H1 (cell line): ENCODE measurements around the gene NXN. TPM values are rescaled to one million over a fixed set of nuclear protein-coding genes. Genes with fewer than 3 reads are reported as not detected.

ENCODE experiments used
- CTCF ChIA-PET: fragments of 300-600 bp; sonication (Branson Sonifier 250); formaldehyde crosslinking; loops from one replicate; lab custom pipeline; 2021; ENCODE audit not compliant: partially characterized antibody; lab: Charles Lee
- POLR2A ChIA-PET: fragments of 300-600 bp; sonication (Branson Sonifier 250); formaldehyde crosslinking; loops from one replicate; lab custom pipeline; 2021; ENCODE audit warnings: inconsistent platforms; ENCODE audit not compliant: partially characterized antibody; lab: Charles Lee
- DNase-seq, 2 experiments: peaks; one replicate each; pipeline versions ENCODE4 v3.0.0 to v3.0.0-alpha.2; 2010 to 2022; ENCODE audit warnings: low spot score in 2 of 2, low read depth in 1 of 2, mixed read lengths in 1 of 2
- FAIRE-seq: peaks from 2 replicates; lab custom pipeline; 2011; peaks lifted over from hg19 to GRCh38; lab: Jason Lieb, UNC
- H2AFZ ChIP-seq: 2 replicates; pipeline ENCODE4 v1.8.1; 2012; ENCODE audit warnings: low read length, inconsistent platforms
- H2AK5ac ChIP-seq: 2 replicates; pipeline ENCODE4 v1.6.1; 2013; ENCODE audit warnings: low read depth, low read length
- H2BK120ac ChIP-seq: replicated peaks from 2 replicates; pipeline ENCODE3; 2013; ENCODE audit warnings: low read depth, low read length, inconsistent platforms
- H2BK12ac ChIP-seq: 2 replicates; pipeline ENCODE4 v1.6.1; 2013; ENCODE audit warnings: low read depth, low read length
- H2BK15ac ChIP-seq: 2 replicates; pipeline ENCODE4 v1.6.1; 2013; ENCODE audit warnings: low read length
- H2BK20ac ChIP-seq: 2 replicates; pipeline ENCODE4 v1.6.1; 2013; ENCODE audit warnings: low read length
- H2BK5ac ChIP-seq: 2 replicates; pipeline ENCODE4 v1.6.1; 2013; ENCODE audit warnings: low read depth, low read length
- H3K14ac ChIP-seq: 2 replicates; pipeline ENCODE4 v1.6.1; 2013; ENCODE audit warnings: inconsistent platforms; ENCODE audit not compliant: insufficient read length
- H3K18ac ChIP-seq: 2 replicates; pipeline ENCODE4 v1.6.1; 2013; ENCODE audit warnings: low read length; ENCODE audit errors: extremely low read depth
- H3K23ac ChIP-seq: 2 replicates; pipeline ENCODE4 v1.6.1; 2013; ENCODE audit warnings: inconsistent platforms; ENCODE audit not compliant: insufficient read length
- H3K23me2 ChIP-seq: 2 replicates; pipeline ENCODE4 v1.6.1; 2013; ENCODE audit warnings: low read depth, low read length
- H3K27ac ChIP-seq: 2 replicates; pipeline ENCODE4 v1.6.1; 2011; ENCODE audit warnings: low read depth, low read length, inconsistent platforms
- H3K27me3 ChIP-seq, 4 experiments: replicated peaks in 1 of 4; 1 replicate in 1 of 4; 2 replicates in 3 of 4; pipeline versions ENCODE4 v1.6.1 to v1.8.1; 2011 to 2013; ENCODE audit warnings: low read length in 3 of 4, mild to moderate bottlenecking in 3 of 4, inconsistent platforms in 2 of 4, mixed read lengths in 2 of 4, moderate library complexity in 1 of 4; ENCODE audit not compliant: control insufficient read depth in 3 of 4, insufficient read depth in 3 of 4; ENCODE audit errors: extremely low read depth in 1 of 4
- H3K36me3 ChIP-seq, 4 experiments: 2 replicates each; pipeline versions ENCODE4 v1.6.1 to v1.8.1; 2011 to 2013; ENCODE audit warnings: mild to moderate bottlenecking in 4 of 4, low read length in 3 of 4, moderate library complexity in 2 of 4, control low read depth in 1 of 4, inconsistent platforms in 1 of 4; ENCODE audit not compliant: insufficient read depth in 4 of 4, control insufficient read depth in 2 of 4
- H3K4ac ChIP-seq: replicated peaks from 2 replicates; pipeline ENCODE3; 2013; ENCODE audit warnings: low read length, low read depth, mixed read lengths, inconsistent platforms; ENCODE audit not compliant: insufficient read length
- H3K4me1 ChIP-seq, 4 experiments: replicated peaks in 1 of 4; 1 replicate in 1 of 4; 2 replicates in 3 of 4; pipeline versions ENCODE4 v1.6.1 to v1.8.1; 2011 to 2013; ENCODE audit warnings: low read length in 3 of 4, inconsistent platforms in 2 of 4, mixed read lengths in 1 of 4; ENCODE audit not compliant: insufficient read depth in 4 of 4, control insufficient read depth in 3 of 4
- H3K4me2 ChIP-seq, 2 experiments: 2 replicates each; pipeline versions ENCODE4 v1.6.1 to v1.8.1; 2011 to 2013; ENCODE audit warnings: low read depth in 2 of 2, low read length in 2 of 2, control low read depth in 1 of 2, inconsistent platforms in 1 of 2, mild to moderate bottlenecking in 1 of 2; ENCODE audit not compliant: insufficient read depth in 1 of 2
- H3K4me3 ChIP-seq, 4 experiments: fragments of 200-600, 300-600 bp in 1 of 4; sonication (generic), shearing (Covaris generic), sonication (Bioruptor Twin) in 1 of 4; 2 replicates each; pipeline versions ENCODE4 v1.5.1 to v1.8.1; 2011 to 2016; ENCODE audit warnings: low read length in 4 of 4, low read depth in 3 of 4, control low read depth in 2 of 4, inconsistent platforms in 2 of 4, mild to moderate bottlenecking in 2 of 4, mixed read lengths in 1 of 4, moderate library complexity in 1 of 4; ENCODE audit not compliant: insufficient read depth in 2 of 4; ENCODE audit errors: extremely low read depth in 1 of 4
- H3K56ac ChIP-seq: replicated peaks from 2 replicates; pipeline ENCODE3; 2013; ENCODE audit warnings: low read depth, mild to moderate bottlenecking, mixed read lengths, low read length, inconsistent platforms; ENCODE audit not compliant: insufficient read length
- H3K79me1 ChIP-seq: 2 replicates; pipeline ENCODE4 v1.6.1; 2013; ENCODE audit warnings: low read depth, low read length, control low read depth
- H3K79me2 ChIP-seq, 2 experiments: 2 replicates each; pipeline versions ENCODE4 v1.6.1 to v1.8.1; 2012 to 2013; ENCODE audit warnings: low read length in 2 of 2, mild to moderate bottlenecking in 2 of 2, inconsistent platforms in 1 of 2; ENCODE audit not compliant: insufficient read depth in 2 of 2, control insufficient read depth in 1 of 2
- H3K9ac ChIP-seq, 4 experiments: replicated peaks in 1 of 4; 1 replicate in 1 of 4; 2 replicates in 3 of 4; pipeline versions ENCODE4 v1.6.1 to v1.8.1; 2011 to 2013; ENCODE audit warnings: low read depth in 3 of 4, low read length in 3 of 4, control low read depth in 2 of 4, mild to moderate bottlenecking in 2 of 4, moderate library complexity in 2 of 4, inconsistent platforms in 1 of 4; ENCODE audit errors: extremely low read depth in 1 of 4
- H3K9me3 ChIP-seq, 2 experiments: 2 replicates each; pipeline versions ENCODE4 v1.6.1 to v1.8.1; 2012 to 2013; ENCODE audit warnings: mild to moderate bottlenecking in 2 of 2, moderate library complexity in 2 of 2, control low read depth in 1 of 2, inconsistent platforms in 1 of 2, low read depth in 1 of 2, low read length in 1 of 2, mixed read lengths in 1 of 2; ENCODE audit not compliant: insufficient read depth in 2 of 2
- H4K20me1 ChIP-seq, 2 experiments: replicated peaks in 1 of 2; 2 replicates each; pipeline versions ENCODE3 to v1.8.1; 2011 to 2013; ENCODE audit warnings: inconsistent platforms in 2 of 2, low read length in 2 of 2, mild to moderate bottlenecking in 1 of 2; ENCODE audit not compliant: insufficient read depth in 2 of 2, control insufficient read depth in 1 of 2
- H4K5ac ChIP-seq: 2 replicates; pipeline ENCODE4 v1.6.1; 2013; ENCODE audit warnings: low read length, low read depth, mixed read lengths, inconsistent platforms; ENCODE audit not compliant: insufficient read length
- H4K8ac ChIP-seq: 2 replicates; pipeline ENCODE4 v1.8.0; 2013; ENCODE audit warnings: mild to moderate bottlenecking, moderate library complexity, low read length, inconsistent platforms; ENCODE audit not compliant: insufficient read depth; ENCODE audit errors: extremely low read depth
- H4K91ac ChIP-seq: replicated peaks from 2 replicates; pipeline ENCODE3; 2013; ENCODE audit warnings: low read length, mixed read lengths, inconsistent platforms; ENCODE audit not compliant: insufficient read length
- BCL11A ChIP-seq, 2 experiments: IDR thresholded peaks; one replicate each; pipeline ENCODE4 v1.6.1; 2011; ENCODE audit warnings: low read depth in 2 of 2, low read length in 2 of 2, mild to moderate bottlenecking in 2 of 2
- CBX5 ChIP-seq: fragments of 300-800, 300-1000 bp; sonication (generic); IDR thresholded peaks from 2 replicates; pipeline ENCODE4 v1.7.1; 2016; ENCODE audit warnings: antibody characterized with exemption, low read length, low read depth
- SIN3A ChIP-seq, 2 experiments: IDR thresholded peaks in 1 of 2; conservative IDR thresholded peaks in 1 of 2; 2 replicates each; pipeline ENCODE4 v1.6.1; 2011 to 2012; ENCODE audit warnings: low read length in 2 of 2, improper control_type of control experiment in 1 of 2, low read depth in 1 of 2, mild to moderate bottlenecking in 1 of 2
- WGBS, 2 experiments: shearing (Covaris generic) in 1 of 2; methylation state at CpG; one replicate each; pipeline versions ENCODE4 v1.1.6 to v1.1.7; 2013 to 2015; ENCODE audit warnings: low lambda C conversion rate in 2 of 2, mixed read lengths in 2 of 2, inconsistent platforms in 1 of 2, low coverage in 1 of 2, missing lambda C conversion rate in 1 of 2; ENCODE audit not compliant: insufficient replicate concordance in 2 of 2, insufficient coverage in 1 of 2, insufficient read length in 1 of 2; ENCODE audit errors: extremely low coverage in 1 of 2, missing lambda C conversion rate in 1 of 2; 5-methylcytosine and 5-hydroxymethylcytosine counted together
- polyA plus RNA-seq, 7 experiments: library from polyadenylated mRNA; depleted of rRNA in 3 of 7; stranded (reverse) in 5 of 7; unstranded in 2 of 7; fragments of >200 nt in 5 of 7; fragments of 200-250 nt in 2 of 7; gene quantifications; 1 replicate in 5 of 7; 2 replicates in 1 of 7; 4 replicates in 1 of 7; pipeline versions ENCODE4 v1.2.1 to v1.2.3, GENCODE V29; 2011 to 2013; ENCODE audit warnings: missing spikeins in 2 of 7, mixed read lengths in 2 of 7
- total RNA-seq: library from RNA; stranded (reverse); fragmentation: NEBNext Ultra II Directional; extraction: Animal tissue kit (Norgen Biotek cat#: 25700); gene quantifications from 2 replicates; pipeline ENCODE4 v1.2.1, GENCODE V29; 2021

The NXN gene
- total and polyA plus RNA-seq, 2 of the 8 experiments (the other 6 are each of a cell fraction or from before 2014, with no cell fraction given): 94.1 to 107 TPM

DNA sequence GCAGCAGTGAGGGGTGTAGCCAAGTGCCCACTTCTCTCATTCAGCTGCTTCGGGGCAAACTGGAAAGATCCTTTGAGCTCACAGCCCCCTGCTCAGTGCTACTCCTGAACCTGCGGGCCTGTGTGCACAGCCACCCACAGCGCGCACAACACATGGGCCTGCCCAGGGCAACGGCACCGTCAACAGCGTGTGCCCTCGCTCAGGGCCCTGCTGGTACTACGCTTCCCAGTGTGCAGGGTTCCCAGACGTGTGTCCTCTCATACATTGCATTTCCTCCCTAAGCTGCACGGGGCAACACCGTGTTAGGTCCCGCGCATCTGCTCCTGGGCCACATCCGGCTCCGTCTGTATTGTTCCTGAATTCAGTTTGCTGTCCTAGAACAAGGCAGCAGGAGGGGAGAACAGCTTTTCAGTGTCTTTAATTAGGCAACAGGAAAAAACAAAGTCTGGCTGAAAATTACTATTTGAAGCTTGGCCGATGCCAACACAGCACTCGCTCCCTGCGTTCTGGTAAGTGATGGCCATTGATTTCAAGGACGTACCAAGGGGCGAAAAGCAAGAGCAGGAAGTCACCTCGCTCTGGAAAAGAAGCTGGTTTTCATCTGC, 182.2 kb downstream of the NXN start:
- 88% methylated on average over 22 of the region's 22 CpGs; no CpG with 5 or more reads in 1 of the 2 experiments for WGBS, 2 experiments
- TF ChIP-seq CBX5 (no peak), BCL11A (IDR thresholded peaks at IDR 0.05; ENCODE audit: low read depth in 2 of 2, low read length in 2 of 2) (no peak), SIN3A (conservative IDR thresholded peaks at IDR 0.05 in 1 of 2, IDR thresholded peaks at IDR 0.05 in 1 of 2; ENCODE audit: low read depth in 1 of 2, low read length in 2 of 2) (no peak)

More for the DNA sequence above, 182.2 kb downstream of the NXN start:
- Histone ChIP-seq H4K20me1 (peaks cover 3% of the 10 kb centered on the region in 2 experiments), H4K91ac (no peak overlapping the region), H3K79me1 (no peaks in the 10 kb centered on the region; the same call in 1 of the 2 replicates), H3K23me2 (no peaks in the 10 kb centered on the region), H2BK120ac (no peak overlapping the region), H3K56ac (no peak overlapping the region), H2BK5ac (no peak overlapping the region), H2BK15ac (no peak overlapping the region), H2AFZ (no peak overlapping the region), H3K27me3 (no peaks in the 10 kb centered on the region), H3K23ac (no peak overlapping the region), H3K4me2 (no peak overlapping the region), H2BK20ac (no peak overlapping the region), H3K4ac (no peak overlapping the region), H3K4me1 (peaks cover 0 to 5% (median 0%) of the 10 kb centered on the region in 4 experiments; a peak in 3 of 7 replicates), H3K79me2 (no peaks in the 10 kb centered on the region), H3K9me3 (no peaks in the 10 kb centered on the region), H3K27ac (no peak overlapping the region), H3K36me3 (peaks cover 0 to 6% (median 2%) of the 10 kb centered on the region in 4 experiments; a peak in 4 of 8 replicates), H2BK12ac (no peak overlapping the region; the same call in 1 of the 2 replicates), H4K5ac (no peak overlapping the region), H4K8ac (no peak overlapping the region), H2AK5ac (no peak overlapping the region), H3K18ac (no peak overlapping the region), H3K14ac (no peak overlapping the region), H3K4me3 (no peak overlapping the region), H3K9ac (no peak overlapping the region; a peak in 1 of 7 replicates)
- DNase-seq (no peak), FAIRE-seq (no peak)
- POLR2A ChIA-PET: interaction anchor here (1.0 to 3.1 kb wide), 6 partner anchors 9 to 184 kb away, joined by 3 to 9 read pairs (median 3); no protein-coding TSS in a partner anchor
- CTCF ChIA-PET: interaction anchor here (0.6 to 17.5 kb wide), 8 partner anchors 12 to 201 kb away, joined by 3 to 258 read pairs (median 4); partner anchors contain the start of genes NXN and TIMM22
